MM.1S (cell line): ENCODE measurements around the gene PALM2AKAP2.

Experiments
- DNase-seq: peaks from one replicate; pipeline ENCODE4 v3.0.0-alpha.2; 2015
- H2AFZ ChIP-seq: fragments of 300-600 bp; sonication (generic); 2 replicates; pipeline ENCODE4 v1.6.0; 2016; ENCODE audit warnings: antibody characterized with exemption, low read length
- H3F3A ChIP-seq: fragments of 300-600 bp; sonication (generic); 2 replicates; pipeline ENCODE4 v1.6.1; 2016; ENCODE audit warnings: mild to moderate bottlenecking, antibody characterized with exemption, low read length, moderate library complexity, mixed read lengths; ENCODE audit not compliant: insufficient read depth
- H3K27ac ChIP-seq: fragments of 300-600 bp; sonication (generic); 2 replicates; pipeline ENCODE4 v1.5.1; 2016; ENCODE audit warnings: mild to moderate bottlenecking, low read length
- H3K27me3 ChIP-seq: fragments of 300-600 bp; sonication (generic); replicated peaks from 2 replicates; pipeline ENCODE4 v1.6.0; 2016; ENCODE audit warnings: low read length; ENCODE audit not compliant: insufficient read depth
- H3K36me3 ChIP-seq: fragments of 300-600 bp; sonication (generic); replicated peaks from 2 replicates; pipeline ENCODE4 v1.6.1; 2016; ENCODE audit warnings: mild to moderate bottlenecking, low read length, mixed read lengths; ENCODE audit not compliant: insufficient read depth
- H3K4me1 ChIP-seq: fragments of 300-600 bp; sonication (generic); 2 replicates; pipeline ENCODE4 v1.6.1; 2016; ENCODE audit warnings: low read length, mixed read lengths
- H3K4me2 ChIP-seq: fragments of 300-600 bp; sonication (generic); 2 replicates; pipeline ENCODE4 v1.6.0; 2016; ENCODE audit warnings: low read depth, low read length
- H3K4me3 ChIP-seq: fragments of 300-600 bp; sonication (generic); 2 replicates; pipeline ENCODE4 v1.5.1; 2016; ENCODE audit warnings: low read length, mixed read lengths
- H3K79me2 ChIP-seq: fragments of 300-600 bp; sonication (generic); 2 replicates; pipeline ENCODE4 v1.6.1; 2016; ENCODE audit warnings: mixed run types, low read length, mixed read lengths
- H3K9ac ChIP-seq: fragments of 300-600 bp; sonication (generic); 2 replicates; pipeline ENCODE4 v1.6.1; 2016; ENCODE audit warnings: low read length, mixed read lengths
- H3K9me2 ChIP-seq: fragments of 300-600 bp; sonication (generic); replicated peaks from 2 replicates; pipeline ENCODE4 v1.6.1; 2016; ENCODE audit warnings: mild to moderate bottlenecking, low read length, mixed read lengths; ENCODE audit not compliant: insufficient read depth
- H3K9me3 ChIP-seq: fragments of 300-600 bp; sonication (generic); replicated peaks from 2 replicates; pipeline ENCODE4 v1.6.1; 2016; ENCODE audit warnings: mild to moderate bottlenecking, low read length, mixed read lengths; ENCODE audit not compliant: insufficient read depth
- H4K20me1 ChIP-seq: fragments of 300-600 bp; sonication (generic); 2 replicates; pipeline ENCODE4 v1.6.1; 2016; ENCODE audit warnings: mild to moderate bottlenecking, low read length, moderate library complexity, mixed read lengths; ENCODE audit not compliant: insufficient read depth
- EZH2 ChIP-seq: fragments of 300-600 bp; sonication (generic); optimal IDR thresholded peaks from 2 replicates; pipeline ENCODE3; 2017; ENCODE audit warnings: low read depth, mild to moderate bottlenecking, antibody characterized with exemption, low read length, mixed read lengths
- EZH2phosphoT487 ChIP-seq: fragments of 300-600 bp; sonication (generic); IDR thresholded peaks from 2 replicates; pipeline ENCODE4 v1.6.1; 2018; ENCODE audit warnings: antibody characterized with exemption, low read length
- TF ChIP-seq, protein P1 (sequence below): fragments of 300-600 bp; sonication (generic); IDR thresholded peaks from 2 replicates; pipeline ENCODE4 v1.5.1; 2016; ENCODE audit warnings: antibody characterized with exemption, low read length, mixed read lengths

Gene PALM2AKAP2

DNA sequence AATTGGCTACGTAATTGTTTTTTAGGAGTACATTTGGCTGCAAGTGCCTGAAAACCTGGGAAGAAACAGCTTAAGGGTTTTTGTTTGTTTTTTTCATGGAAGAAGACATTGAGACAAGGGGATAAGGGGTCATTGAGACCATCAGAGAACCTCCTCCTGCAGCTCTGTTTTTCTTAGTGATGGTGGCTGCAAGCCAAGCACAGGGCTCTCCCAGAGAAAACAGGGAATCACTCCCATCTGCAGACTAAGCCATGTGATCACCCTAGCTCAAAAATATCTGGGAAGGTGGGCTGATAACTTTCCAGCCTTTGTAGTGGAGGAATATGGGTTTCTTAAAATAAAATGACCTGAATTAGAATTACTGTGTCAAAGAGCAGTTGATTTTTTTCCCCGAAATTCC lies 25.1 kb downstream of the PALM2AKAP2 start:
- H3K27ac ChIP-seq, result no peak overlapping the region
- H3K9me3 ChIP-seq, result no peaks in the 10 kb centered on the region
- H3K4me1 ChIP-seq, result no peaks in the 10 kb centered on the region
- TF ChIP-seq EZH2phosphoT487, result no peak
- TF ChIP-seq, protein P1, sequence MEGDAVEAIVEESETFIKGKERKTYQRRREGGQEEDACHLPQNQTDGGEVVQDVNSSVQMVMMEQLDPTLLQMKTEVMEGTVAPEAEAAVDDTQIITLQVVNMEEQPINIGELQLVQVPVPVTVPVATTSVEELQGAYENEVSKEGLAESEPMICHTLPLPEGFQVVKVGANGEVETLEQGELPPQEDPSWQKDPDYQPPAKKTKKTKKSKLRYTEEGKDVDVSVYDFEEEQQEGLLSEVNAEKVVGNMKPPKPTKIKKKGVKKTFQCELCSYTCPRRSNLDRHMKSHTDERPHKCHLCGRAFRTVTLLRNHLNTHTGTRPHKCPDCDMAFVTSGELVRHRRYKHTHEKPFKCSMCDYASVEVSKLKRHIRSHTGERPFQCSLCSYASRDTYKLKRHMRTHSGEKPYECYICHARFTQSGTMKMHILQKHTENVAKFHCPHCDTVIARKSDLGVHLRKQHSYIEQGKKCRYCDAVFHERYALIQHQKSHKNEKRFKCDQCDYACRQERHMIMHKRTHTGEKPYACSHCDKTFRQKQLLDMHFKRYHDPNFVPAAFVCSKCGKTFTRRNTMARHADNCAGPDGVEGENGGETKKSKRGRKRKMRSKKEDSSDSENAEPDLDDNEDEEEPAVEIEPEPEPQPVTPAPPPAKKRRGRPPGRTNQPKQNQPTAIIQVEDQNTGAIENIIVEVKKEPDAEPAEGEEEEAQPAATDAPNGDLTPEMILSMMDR, result no peak
- TF ChIP-seq EZH2, result no peak
- no peaks in the 10 kb centered on the region for H3K36me3 ChIP-seq
- no peak overlapping the region for H2AFZ ChIP-seq
- no peaks in the 10 kb centered on the region for H4K20me1 ChIP-seq
- no peaks in the 10 kb centered on the region for H3K27me3 ChIP-seq
- no peak overlapping the region for H3K4me2 ChIP-seq
- no peaks in the 10 kb centered on the region for H3K79me2 ChIP-seq
- no peak overlapping the region for H3K9ac ChIP-seq
- DNase-seq, result no peak
- no peaks in the 10 kb centered on the region for H3K9me2 ChIP-seq
- no peaks in the 10 kb centered on the region for H3F3A ChIP-seq
- H3K4me3 ChIP-seq, result no peak overlapping the region

DNA sequence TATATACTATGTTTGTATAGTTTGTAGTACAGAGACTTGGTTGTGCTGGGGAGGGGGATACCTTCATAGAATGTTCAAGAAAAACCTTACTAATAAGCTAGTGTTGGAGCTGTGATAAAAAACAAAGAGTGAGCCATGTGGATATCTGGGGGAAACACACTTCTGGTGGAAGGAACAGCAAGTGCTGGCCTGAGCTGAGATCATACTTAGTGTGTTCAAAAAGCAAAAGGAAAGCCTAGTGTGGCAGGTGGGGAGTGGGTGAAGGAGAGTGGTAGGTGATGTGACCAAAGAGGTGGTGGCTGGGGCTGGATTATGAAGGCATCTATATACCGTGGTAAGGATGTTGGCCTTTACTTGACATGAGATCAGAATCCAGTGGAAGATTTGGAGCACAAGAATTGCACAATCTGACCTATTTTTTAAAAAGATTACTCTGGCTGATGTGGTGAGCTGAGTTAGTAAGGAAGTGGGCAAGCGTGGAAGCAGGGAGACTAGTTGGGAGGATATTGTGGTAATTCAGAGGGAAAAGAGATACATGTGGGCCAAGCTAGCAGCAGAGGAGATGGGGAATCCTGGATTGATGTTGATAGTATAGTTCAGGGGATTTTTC lies 26.6 kb downstream of the PALM2AKAP2 start:
- Histone ChIP-seq H3K27ac (no peak overlapping the region), H3K79me2 (no peaks in the 10 kb centered on the region), H3F3A (no peaks in the 10 kb centered on the region), H3K36me3 (no peaks in the 10 kb centered on the region), H3K27me3 (no peaks in the 10 kb centered on the region), H3K4me3 (no peak overlapping the region), H3K9ac (no peak overlapping the region), H3K9me3 (no peaks in the 10 kb centered on the region), H3K4me1 (no peaks in the 10 kb centered on the region), H2AFZ (no peak overlapping the region), H3K9me2 (no peaks in the 10 kb centered on the region), H3K4me2 (no peak overlapping the region), H4K20me1 (no peaks in the 10 kb centered on the region)
- no peak for DNase-seq
- TF ChIP-seq EZH2phosphoT487 (no peak), EZH2 (no peak)
- TF ChIP-seq, protein P1, result no peak

DNA sequence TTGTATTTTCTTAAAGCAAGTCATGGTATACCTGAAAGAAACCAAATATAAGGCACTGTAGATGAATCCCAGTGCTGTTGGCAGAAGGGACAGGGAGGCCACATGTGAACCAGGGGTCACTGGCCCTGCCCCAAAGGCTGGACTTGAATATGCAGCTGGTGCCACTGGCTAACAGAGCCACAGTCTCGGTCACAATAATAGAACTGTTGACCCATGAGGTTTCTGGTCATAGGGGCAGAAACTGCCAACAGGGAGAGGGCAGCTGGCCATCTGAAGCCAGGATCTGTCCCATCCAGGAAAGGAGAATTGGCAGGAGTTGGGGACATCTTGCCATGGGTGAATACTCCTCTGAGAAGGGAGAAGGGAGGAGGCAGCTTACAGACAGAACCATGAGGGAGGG lies 31.9 kb downstream of the PALM2AKAP2 start:
- Histone ChIP-seq H3K27ac (no peak overlapping the region), H3K4me1 (no peaks in the 10 kb centered on the region), H3K27me3 (no peaks in the 10 kb centered on the region), H3F3A (no peaks in the 10 kb centered on the region), H3K4me2 (no peak overlapping the region), H3K9ac (no peak overlapping the region), H3K9me3 (no peaks in the 10 kb centered on the region), H3K79me2 (no peaks in the 10 kb centered on the region), H3K9me2 (no peaks in the 10 kb centered on the region), H3K4me3 (no peak overlapping the region), H4K20me1 (no peaks in the 10 kb centered on the region), H2AFZ (no peak overlapping the region), H3K36me3 (no peaks in the 10 kb centered on the region)
- no peak for TF ChIP-seq EZH2phosphoT487
- TF ChIP-seq, protein P1, result no peak
- TF ChIP-seq EZH2, result no peak
- DNase-seq, result no peak
